ENCODE measurements around the gene CNNM1.

The CNNM1 gene

GRCh38 chr10:99297033-99297432 lies 32.1 kb upstream of the CNNM1 start:
- no peak for DNase-seq (ENCODE audit: low read depth)
- no peak overlapping the region for H3K4me3 ChIP-seq (ENCODE audit: low read depth, low read length)
- in situ Hi-C loops (cut with HindIII; ENCODE audit: low sequenced_read_pairs) = no loop called here
- TF ChIP-seq CTCF (IDR thresholded peaks at IDR 0.05; ENCODE audit: low read depth, low read length, missing control alignments) = no peak

GRCh38 chr10:99303899-99304861 lies 25.0 kb upstream of the CNNM1 start:
- no peak overlapping the region for H3K4me3 ChIP-seq (ENCODE audit: low read depth, low read length)
- no peak for DNase-seq (ENCODE audit: low read depth)
- no peak for TF ChIP-seq CTCF (IDR thresholded peaks at IDR 0.05; ENCODE audit: low read depth, low read length, missing control alignments)
- in situ Hi-C loops (cut with HindIII; ENCODE audit: low sequenced_read_pairs) = no loop called here

GRCh38 chr10:99304862-99305229 lies 24.3 kb upstream of the CNNM1 start:
- TF ChIP-seq CTCF (IDR thresholded peaks at IDR 0.05; ENCODE audit: low read depth, low read length, missing control alignments) = no peak
- no peak overlapping the region for H3K4me3 ChIP-seq (ENCODE audit: low read depth, low read length)
- DNase-seq (ENCODE audit: low read depth) = no peak
- in situ Hi-C loops (cut with HindIII; ENCODE audit: low sequenced_read_pairs) = no loop called here

- no peak overlapping the region for H3K4me3 ChIP-seq (ENCODE audit: low read depth, low read length)
These were observed 16.7 kb upstream of the CNNM1 start for GRCh38 chr10:99312501-99312900.

GRCh38 chr10:99315853-99316252 lies 13.3 kb upstream of the CNNM1 start:
- in situ Hi-C loops (cut with HindIII; ENCODE audit: low sequenced_read_pairs) = no loop called here
- no peak for DNase-seq (ENCODE audit: low read depth)
- no peak overlapping the region for H3K4me3 ChIP-seq (ENCODE audit: low read depth, low read length)
- no peak for TF ChIP-seq CTCF (IDR thresholded peaks at IDR 0.05; ENCODE audit: low read depth, low read length, missing control alignments)

More at GRCh38 chr10:99312501-99312900, 16.7 kb upstream of the CNNM1 start:
- no peak for TF ChIP-seq CTCF (IDR thresholded peaks at IDR 0.05; ENCODE audit: low read depth, low read length, missing control alignments)
- no peak for DNase-seq (ENCODE audit: low read depth)
- in situ Hi-C loops (cut with HindIII; ENCODE audit: low sequenced_read_pairs) = no loop called here

GRCh38 chr10:99316374-99316773 lies 12.8 kb upstream of the CNNM1 start:
- DNase-seq (ENCODE audit: low read depth) = no peak
- no peak overlapping the region for H3K4me3 ChIP-seq (ENCODE audit: low read depth, low read length)
- no peak for TF ChIP-seq CTCF (IDR thresholded peaks at IDR 0.05; ENCODE audit: low read depth, low read length, missing control alignments)
- in situ Hi-C loops (cut with HindIII; ENCODE audit: low sequenced_read_pairs) = no loop called here
